Measurements from ENCODE around the gene NUDT8. TPM values are rescaled to one million over a fixed set of nuclear protein-coding genes. Genes with fewer than 3 reads are reported as not detected.

NUDT8 gene
- total and polyA plus RNA-seq, 9 of the 15 experiments (the other 6 are each of a cell fraction or from before 2014, with no cell fraction given): 0.23 to 27.8 (median 5.0) TPM

DNA sequence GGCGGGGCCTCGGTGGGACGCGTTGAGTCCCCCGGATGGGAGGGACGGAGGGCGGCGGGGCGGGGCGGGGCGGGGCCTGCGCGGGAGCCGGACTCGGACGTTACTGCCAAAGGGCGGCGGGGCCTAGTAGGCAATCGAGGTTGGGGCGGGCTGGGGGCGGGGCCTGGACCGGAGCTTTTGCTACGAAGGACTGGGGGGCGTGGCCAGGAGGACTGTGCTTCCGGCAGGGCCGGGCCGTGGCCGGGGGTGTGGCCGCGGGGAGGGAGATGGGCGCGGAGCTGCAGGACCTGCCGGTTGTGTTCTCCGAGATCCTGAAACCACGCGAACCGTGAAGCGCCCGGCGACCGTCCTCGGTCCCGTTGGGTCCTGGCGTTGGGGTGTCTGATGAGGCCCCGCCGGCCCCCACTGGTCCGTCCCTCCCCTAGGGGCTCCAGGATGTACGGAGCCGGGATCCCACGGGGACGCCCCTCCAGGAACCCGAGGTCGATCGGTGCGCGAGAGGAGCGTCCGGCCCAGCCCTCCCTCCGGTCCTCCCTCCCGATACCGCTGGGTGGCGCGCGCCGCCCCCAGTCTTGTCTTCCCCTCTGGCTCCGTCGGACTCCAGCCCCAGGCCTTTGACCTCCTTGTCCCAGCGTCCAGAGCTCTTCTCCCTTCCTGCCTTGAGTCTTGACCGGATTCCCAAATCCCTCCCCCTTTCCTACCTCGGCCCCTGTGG is 648 bp upstream of the NUDT8 start (continued):
- TF ChIP-seq ZSCAN32 (CRISPR knock-in tag; IDR thresholded peaks at IDR 0.05): no peak
- no peak for TF ChIP-seq ETS2 (tag; IDR thresholded peaks at IDR 0.05; ENCODE audit: borderline replicate concordance, poor library complexity, severe bottlenecking)
- TF ChIP-seq MAFF (IDR thresholded peaks at IDR 0.05; ENCODE audit: low read length): no peak
- peak; percentile 39 for TF ChIP-seq CREM (IDR thresholded peaks at IDR 0.05; ENCODE audit: low read depth)
- TF ChIP-seq, protein P1, sequence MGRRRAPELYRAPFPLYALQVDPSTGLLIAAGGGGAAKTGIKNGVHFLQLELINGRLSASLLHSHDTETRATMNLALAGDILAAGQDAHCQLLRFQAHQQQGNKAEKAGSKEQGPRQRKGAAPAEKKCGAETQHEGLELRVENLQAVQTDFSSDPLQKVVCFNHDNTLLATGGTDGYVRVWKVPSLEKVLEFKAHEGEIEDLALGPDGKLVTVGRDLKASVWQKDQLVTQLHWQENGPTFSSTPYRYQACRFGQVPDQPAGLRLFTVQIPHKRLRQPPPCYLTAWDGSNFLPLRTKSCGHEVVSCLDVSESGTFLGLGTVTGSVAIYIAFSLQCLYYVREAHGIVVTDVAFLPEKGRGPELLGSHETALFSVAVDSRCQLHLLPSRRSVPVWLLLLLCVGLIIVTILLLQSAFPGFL (CRISPR knock-in tag; IDR thresholded peaks at IDR 0.05): no peak
- TF ChIP-seq, protein P2, sequence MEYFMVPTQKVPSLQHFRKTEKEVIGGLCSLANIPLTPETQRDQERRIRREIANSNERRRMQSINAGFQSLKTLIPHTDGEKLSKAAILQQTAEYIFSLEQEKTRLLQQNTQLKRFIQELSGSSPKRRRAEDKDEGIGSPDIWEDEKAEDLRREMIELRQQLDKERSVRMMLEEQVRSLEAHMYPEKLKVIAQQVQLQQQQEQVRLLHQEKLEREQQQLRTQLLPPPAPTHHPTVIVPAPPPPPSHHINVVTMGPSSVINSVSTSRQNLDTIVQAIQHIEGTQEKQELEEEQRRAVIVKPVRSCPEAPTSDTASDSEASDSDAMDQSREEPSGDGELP (CRISPR knock-in tag; IDR thresholded peaks at IDR 0.05; ENCODE audit: borderline replicate concordance): peak; percentile 79
- TF ChIP-seq, protein P3, sequence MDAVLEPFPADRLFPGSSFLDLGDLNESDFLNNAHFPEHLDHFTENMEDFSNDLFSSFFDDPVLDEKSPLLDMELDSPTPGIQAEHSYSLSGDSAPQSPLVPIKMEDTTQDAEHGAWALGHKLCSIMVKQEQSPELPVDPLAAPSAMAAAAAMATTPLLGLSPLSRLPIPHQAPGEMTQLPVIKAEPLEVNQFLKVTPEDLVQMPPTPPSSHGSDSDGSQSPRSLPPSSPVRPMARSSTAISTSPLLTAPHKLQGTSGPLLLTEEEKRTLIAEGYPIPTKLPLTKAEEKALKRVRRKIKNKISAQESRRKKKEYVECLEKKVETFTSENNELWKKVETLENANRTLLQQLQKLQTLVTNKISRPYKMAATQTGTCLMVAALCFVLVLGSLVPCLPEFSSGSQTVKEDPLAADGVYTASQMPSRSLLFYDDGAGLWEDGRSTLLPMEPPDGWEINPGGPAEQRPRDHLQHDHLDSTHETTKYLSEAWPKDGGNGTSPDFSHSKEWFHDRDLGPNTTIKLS (IDR thresholded peaks at IDR 0.05; ENCODE audit: borderline replicate concordance, low read depth): 0 out of 2 replicates have a peak, but pooled peaks have one; percentile 36
- TF ChIP-seq CREB1 (IDR thresholded peaks at IDR 0.05): 0 out of 2 replicates have a peak, but pooled peaks have one; percentile 32
- peak; percentile 55; the same call in 1 of the 2 replicates for TF ChIP-seq CREB1 (CRISPR knock-in tag; IDR thresholded peaks at IDR 0.05)
- TF ChIP-seq, protein P4, sequence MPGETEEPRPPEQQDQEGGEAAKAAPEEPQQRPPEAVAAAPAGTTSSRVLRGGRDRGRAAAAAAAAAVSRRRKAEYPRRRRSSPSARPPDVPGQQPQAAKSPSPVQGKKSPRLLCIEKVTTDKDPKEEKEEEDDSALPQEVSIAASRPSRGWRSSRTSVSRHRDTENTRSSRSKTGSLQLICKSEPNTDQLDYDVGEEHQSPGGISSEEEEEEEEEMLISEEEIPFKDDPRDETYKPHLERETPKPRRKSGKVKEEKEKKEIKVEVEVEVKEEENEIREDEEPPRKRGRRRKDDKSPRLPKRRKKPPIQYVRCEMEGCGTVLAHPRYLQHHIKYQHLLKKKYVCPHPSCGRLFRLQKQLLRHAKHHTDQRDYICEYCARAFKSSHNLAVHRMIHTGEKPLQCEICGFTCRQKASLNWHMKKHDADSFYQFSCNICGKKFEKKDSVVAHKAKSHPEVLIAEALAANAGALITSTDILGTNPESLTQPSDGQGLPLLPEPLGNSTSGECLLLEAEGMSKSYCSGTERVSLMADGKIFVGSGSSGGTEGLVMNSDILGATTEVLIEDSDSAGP (CRISPR knock-in tag; IDR thresholded peaks at IDR 0.05): no peak
- TF ChIP-seq RBM15 (IDR thresholded peaks at IDR 0.05; ENCODE audit: insufficient read depth, low read length): no peak
- TF ChIP-seq, protein P5, sequence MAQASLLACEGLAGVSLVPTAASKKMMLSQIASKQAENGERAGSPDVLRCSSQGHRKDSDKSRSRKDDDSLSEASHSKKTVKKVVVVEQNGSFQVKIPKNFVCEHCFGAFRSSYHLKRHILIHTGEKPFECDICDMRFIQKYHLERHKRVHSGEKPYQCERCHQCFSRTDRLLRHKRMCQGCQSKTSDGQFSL (CRISPR knock-in tag; IDR thresholded peaks at IDR 0.05): no peak
- TF ChIP-seq, protein P5 (tag; IDR thresholded peaks at IDR 0.05): no peak
- TF ChIP-seq PTRF (tag; IDR thresholded peaks at IDR 0.05): no peak
- TF ChIP-seq YY1 (IDR thresholded peaks at IDR 0.05; ENCODE audit: borderline replicate concordance in 1 of 3, control insufficient read depth in 1 of 3, extremely low read depth in 1 of 3, insufficient read depth in 3 of 3, insufficient read length in 1 of 3, insufficient replicate concordance in 2 of 3, low read depth in 1 of 3, low read length in 2 of 3): peak in 1 of 3 experiments; percentile 11

All from K562 (cell line).